Body of pancreas (tissue), 4 donors: Measurements from ENCODE around the gene MPDU1.

Experiments
- POLR2A ChIP-seq, 3 donors: fragments of 450-650 bp; IDR thresholded peaks; one replicate each; pipeline ENCODE4 v1.6.1; 2016; ENCODE audit warnings: antibody characterized with exemption in 3 of 3, mild to moderate bottlenecking in 2 of 3
- TF ChIP-seq, protein P1 (sequence below), 7 experiments: fragments of 450-650 bp in 4 of 7; fragments of 200-600 bp in 3 of 7; sonication (generic) in 3 of 7; IDR thresholded peaks; one replicate each; pipeline ENCODE4 v1.5.1; 2016 to 2019; ENCODE audit warnings: antibody characterized with exemption in 7 of 7

DNA sequence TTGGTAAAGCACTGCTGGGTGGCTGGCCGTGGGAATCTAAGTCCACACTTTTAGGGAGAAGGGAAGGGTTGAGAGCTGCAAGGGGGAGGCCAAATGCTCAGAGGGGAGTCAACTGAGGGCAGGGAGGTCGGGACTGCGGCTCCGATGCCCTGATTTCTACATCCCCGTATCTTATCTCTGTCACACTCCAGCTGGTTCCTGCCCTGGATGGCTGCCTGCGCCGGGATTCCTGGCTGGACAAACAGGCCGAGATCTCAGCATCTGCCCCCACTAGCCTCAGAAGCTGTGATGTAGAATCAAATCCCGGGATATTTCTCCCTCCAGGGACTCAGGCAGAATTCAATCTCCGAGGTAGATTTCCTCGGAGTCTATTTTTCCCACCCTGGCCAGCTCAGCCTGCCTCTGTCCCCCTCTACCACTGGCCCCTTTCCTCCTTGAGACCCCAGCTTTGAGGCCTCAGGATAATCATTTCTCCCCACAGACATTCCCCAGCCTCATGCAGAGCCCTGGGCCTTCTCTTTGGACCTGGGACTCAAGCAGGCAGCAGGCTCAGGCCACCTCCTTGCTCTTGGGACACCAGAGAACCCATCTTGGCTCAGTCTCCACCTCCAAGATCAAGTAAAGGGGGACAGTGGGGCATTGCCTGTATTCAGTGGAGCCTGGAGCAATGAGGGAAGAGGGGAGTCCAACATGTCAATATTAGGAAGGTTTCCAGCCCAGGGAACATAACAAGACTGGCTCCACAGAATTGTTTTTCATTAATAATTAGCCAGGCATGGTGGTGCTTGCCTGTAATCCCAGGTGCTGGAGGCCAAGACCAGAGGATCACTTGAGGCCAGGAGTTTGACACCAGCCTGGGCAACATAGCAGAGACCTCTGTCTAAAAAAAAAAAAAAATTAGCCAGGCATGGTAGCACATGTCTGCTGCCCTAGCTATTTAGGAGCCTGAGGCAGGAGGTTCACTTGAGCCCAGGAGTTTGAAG lies 48.0 kb downstream of the MPDU1 start:
- TF ChIP-seq, protein P1, sequence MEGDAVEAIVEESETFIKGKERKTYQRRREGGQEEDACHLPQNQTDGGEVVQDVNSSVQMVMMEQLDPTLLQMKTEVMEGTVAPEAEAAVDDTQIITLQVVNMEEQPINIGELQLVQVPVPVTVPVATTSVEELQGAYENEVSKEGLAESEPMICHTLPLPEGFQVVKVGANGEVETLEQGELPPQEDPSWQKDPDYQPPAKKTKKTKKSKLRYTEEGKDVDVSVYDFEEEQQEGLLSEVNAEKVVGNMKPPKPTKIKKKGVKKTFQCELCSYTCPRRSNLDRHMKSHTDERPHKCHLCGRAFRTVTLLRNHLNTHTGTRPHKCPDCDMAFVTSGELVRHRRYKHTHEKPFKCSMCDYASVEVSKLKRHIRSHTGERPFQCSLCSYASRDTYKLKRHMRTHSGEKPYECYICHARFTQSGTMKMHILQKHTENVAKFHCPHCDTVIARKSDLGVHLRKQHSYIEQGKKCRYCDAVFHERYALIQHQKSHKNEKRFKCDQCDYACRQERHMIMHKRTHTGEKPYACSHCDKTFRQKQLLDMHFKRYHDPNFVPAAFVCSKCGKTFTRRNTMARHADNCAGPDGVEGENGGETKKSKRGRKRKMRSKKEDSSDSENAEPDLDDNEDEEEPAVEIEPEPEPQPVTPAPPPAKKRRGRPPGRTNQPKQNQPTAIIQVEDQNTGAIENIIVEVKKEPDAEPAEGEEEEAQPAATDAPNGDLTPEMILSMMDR (IDR thresholded peaks at IDR 0.05), result no peak
- no peak for TF ChIP-seq POLR2A (IDR thresholded peaks at IDR 0.05)
